ENCODE measurements around the gene FARP2.

The FARP2 gene

GRCh38 chr2:241538838-241539615 is 182.9 kb downstream of the FARP2 start:
- no peak for DNase-seq

GRCh38 chr2:241539616-241540374 is 183.7 kb downstream of the FARP2 start:
- no peak for DNase-seq

- DNase-seq: no peak
These were observed 184.3 kb downstream of the FARP2 start for GRCh38 chr2:241540401-241540770.

GRCh38 chr2:241540771-241541561 is 184.9 kb downstream of the FARP2 start:
- DNase-seq: peak in 1 of 2 experiments; percentile 28

- no peak for DNase-seq
These were observed 185.6 kb downstream of the FARP2 start for GRCh38 chr2:241541564-241542277.

GRCh38 chr2:241542278-241542605 is 186.2 kb downstream of the FARP2 start:
- DNase-seq: no peak

Data from SW 1271 (cell line).